GM12878 (cell line): ENCODE results near the gene AKAP1. TPM values are rescaled to one million over a fixed set of nuclear protein-coding genes. Genes with fewer than 3 reads are reported as not detected.

Experiments used
- ASH2L ChIP-seq: fragments of 300-600, 200-600 bp; sonication (generic); IDR thresholded peaks from 2 replicates; pipeline ENCODE4 v1.6.1; 2017; ENCODE audit warnings: low read depth, mild to moderate bottlenecking, borderline replicate concordance
- CBX5 ChIP-seq: sonication (generic); IDR thresholded peaks from 2 replicates; pipeline ENCODE4 v1.6.1; 2016; ENCODE audit warnings: low read depth, moderate library complexity, mild to moderate bottlenecking, inconsistent platforms
- NKRF ChIP-seq: fragments of 450-650 bp; conservative IDR thresholded peaks from 2 replicates; pipeline ENCODE4 v1.6.1; 2017; ENCODE audit warnings: mild to moderate bottlenecking, moderate library complexity
- RB1 ChIP-seq: fragments of 450-650 bp; formaldehyde crosslinking; IDR thresholded peaks from 2 replicates; pipeline ENCODE4 v1.6.1; 2017; ENCODE audit warnings: mild to moderate bottlenecking, borderline replicate concordance
- RBBP5 ChIP-seq: fragments of 200-600 bp; sonication (generic); conservative IDR thresholded peaks from 2 replicates; pipeline ENCODE4 v1.6.1; 2016
- ZNF24 ChIP-seq: fragments of 450-650 bp; IDR thresholded peaks from 2 replicates; pipeline ENCODE4 v1.6.1; 2017; ENCODE audit warnings: antibody characterized with exemption, mild to moderate bottlenecking
- polyA plus RNA-seq, 11 experiments: library from polyadenylated mRNA; depleted of rRNA in 4 of 11; unstranded in 6 of 11; stranded (reverse) in 5 of 11; fragments of >200 nt; fragmentation: Nextera tagmentation in 4 of 11; fragmentation: Illumina TruSeq in 1 of 11; extraction: Ambion mirVana in 4 of 11; extraction: Trizol in 1 of 11; gene quantifications; 1 replicate in 1 of 11; 2 replicates in 10 of 11; pipeline versions ENCODE4 v1.2.1 to v1.2.3, GENCODE V29; 2011 to 2016; ENCODE audit warnings: inconsistent platforms in 2 of 11, missing spikeins in 2 of 11, low read depth in 1 of 11
- total RNA-seq, 4 experiments: library from RNA; depleted of rRNA in 3 of 4; stranded (reverse); fragments of >200 nt in 3 of 4; fragmentation: Illumina TruSeq in 1 of 4; extraction: Trizol in 1 of 4; gene quantifications; 2 replicates each; pipeline versions ENCODE4 v1.2.1 to v1.2.3, GENCODE V29; 2013 to 2021
- TF ChIP-seq, protein P1 (sequence below): fragments of 450-650 bp; IDR thresholded peaks from 2 replicates; pipeline ENCODE4 v1.6.1; 2018; ENCODE audit warnings: borderline replicate concordance, mild to moderate bottlenecking; ENCODE audit not compliant: partially characterized antibody
- TF ChIP-seq, protein P2 (sequence below): fragments of 450-650 bp; IDR thresholded peaks from 2 replicates; pipeline ENCODE4 v1.6.1; 2017; ENCODE audit warnings: mild to moderate bottlenecking, moderate library complexity

AKAP1 gene
- total and polyA plus RNA-seq, 10 of the 15 experiments (the other 5 are each of a cell fraction or from before 2014, with no cell fraction given): 11.9 to 50.5 (median 38.1) TPM

DNA sequence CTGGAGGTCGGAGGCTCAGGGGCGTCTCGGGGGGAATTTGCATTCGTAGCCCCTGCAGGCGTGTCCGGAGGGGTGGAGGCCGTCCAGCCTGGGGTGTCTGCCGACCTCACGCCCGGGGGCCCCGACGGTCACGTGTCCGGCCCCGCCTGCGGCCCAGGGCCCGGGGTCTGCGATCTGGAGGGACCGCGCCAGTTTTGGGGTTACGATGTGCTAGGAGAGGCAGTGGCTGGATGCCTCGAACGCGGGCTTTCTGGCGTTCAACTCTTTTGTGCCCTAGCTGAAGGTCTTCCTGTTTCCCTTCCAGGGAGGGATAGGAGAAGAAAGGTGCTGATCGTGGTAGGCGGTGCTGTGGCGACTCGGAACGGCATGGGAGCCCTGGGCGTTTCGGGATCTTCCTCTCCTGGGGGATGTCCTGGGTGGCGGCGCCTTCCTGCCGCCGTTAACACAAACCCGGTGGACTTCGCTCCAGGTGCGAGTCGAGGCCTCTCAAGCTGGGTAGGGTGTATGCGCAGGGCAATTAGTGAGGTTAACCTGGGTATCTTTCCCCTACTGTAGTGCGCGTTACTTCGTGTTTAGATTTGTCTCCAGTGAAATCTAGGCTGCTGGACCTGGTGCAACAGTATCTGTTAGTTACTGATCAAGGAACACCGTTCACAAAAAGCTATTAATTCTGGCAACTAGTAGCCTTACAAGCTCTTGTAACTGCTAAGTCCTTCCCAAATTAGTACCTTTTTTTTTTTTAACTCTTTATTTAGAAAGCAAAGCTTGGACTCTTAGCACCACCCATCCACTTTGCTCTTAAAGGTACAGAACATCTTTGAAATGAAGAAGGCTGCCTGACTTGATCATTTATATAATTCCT lies 1.3 kb downstream of the AKAP1 start (continued):
- TF ChIP-seq NKRF: no peak
- TF ChIP-seq ZNF24: no peak
- no peak for TF ChIP-seq ASH2L
- TF ChIP-seq, protein P1, sequence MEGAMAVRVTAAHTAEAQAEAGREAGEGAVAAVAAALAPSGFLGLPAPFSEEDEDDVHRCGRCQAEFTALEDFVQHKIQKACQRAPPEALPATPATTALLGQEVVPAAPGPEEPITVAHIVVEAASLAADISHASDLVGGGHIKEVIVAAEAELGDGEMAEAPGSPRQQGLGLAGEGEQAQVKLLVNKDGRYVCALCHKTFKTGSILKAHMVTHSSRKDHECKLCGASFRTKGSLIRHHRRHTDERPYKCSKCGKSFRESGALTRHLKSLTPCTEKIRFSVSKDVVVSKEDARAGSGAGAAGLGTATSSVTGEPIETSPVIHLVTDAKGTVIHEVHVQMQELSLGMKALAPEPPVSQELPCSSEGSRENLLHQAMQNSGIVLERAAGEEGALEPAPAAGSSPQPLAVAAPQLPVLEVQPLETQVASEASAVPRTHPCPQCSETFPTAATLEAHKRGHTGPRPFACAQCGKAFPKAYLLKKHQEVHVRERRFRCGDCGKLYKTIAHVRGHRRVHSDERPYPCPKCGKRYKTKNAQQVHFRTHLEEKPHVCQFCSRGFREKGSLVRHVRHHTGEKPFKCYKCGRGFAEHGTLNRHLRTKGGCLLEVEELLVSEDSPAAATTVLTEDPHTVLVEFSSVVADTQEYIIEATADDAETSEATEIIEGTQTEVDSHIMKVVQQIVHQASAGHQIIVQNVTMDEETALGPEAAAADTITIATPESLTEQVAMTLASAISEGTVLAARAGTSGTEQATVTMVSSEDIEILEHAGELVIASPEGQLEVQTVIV: no peak
- TF ChIP-seq CBX5: no peak
- no peak for TF ChIP-seq RBBP5
- TF ChIP-seq RB1: no peak
- TF ChIP-seq, protein P2, sequence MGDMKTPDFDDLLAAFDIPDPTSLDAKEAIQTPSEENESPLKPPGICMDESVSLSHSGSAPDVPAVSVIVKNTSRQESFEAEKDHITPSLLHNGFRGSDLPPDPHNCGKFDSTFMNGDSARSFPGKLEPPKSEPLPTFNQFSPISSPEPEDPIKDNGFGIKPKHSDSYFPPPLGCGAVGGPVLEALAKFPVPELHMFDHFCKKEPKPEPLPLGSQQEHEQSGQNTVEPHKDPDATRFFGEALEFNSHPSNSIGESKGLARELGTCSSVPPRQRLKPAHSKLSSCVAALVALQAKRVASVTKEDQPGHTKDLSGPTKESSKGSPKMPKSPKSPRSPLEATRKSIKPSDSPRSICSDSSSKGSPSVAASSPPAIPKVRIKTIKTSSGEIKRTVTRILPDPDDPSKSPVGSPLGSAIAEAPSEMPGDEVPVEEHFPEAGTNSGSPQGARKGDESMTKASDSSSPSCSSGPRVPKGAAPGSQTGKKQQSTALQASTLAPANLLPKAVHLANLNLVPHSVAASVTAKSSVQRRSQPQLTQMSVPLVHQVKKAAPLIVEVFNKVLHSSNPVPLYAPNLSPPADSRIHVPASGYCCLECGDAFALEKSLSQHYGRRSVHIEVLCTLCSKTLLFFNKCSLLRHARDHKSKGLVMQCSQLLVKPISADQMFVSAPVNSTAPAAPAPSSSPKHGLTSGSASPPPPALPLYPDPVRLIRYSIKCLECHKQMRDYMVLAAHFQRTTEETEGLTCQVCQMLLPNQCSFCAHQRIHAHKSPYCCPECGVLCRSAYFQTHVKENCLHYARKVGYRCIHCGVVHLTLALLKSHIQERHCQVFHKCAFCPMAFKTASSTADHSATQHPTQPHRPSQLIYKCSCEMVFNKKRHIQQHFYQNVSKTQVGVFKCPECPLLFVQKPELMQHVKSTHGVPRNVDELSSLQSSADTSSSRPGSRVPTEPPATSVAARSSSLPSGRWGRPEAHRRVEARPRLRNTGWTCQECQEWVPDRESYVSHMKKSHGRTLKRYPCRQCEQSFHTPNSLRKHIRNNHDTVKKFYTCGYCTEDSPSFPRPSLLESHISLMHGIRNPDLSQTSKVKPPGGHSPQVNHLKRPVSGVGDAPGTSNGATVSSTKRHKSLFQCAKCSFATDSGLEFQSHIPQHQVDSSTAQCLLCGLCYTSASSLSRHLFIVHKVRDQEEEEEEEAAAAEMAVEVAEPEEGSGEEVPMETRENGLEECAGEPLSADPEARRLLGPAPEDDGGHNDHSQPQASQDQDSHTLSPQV: no peak
